ENCODE results near the gene DPY19L3. TPM values are rescaled to one million over a fixed set of nuclear protein-coding genes. Genes with fewer than 3 reads are reported as not detected.

DPY19L3 gene
- total RNA-seq, 1 donor, result 30.0 TPM

DNA sequence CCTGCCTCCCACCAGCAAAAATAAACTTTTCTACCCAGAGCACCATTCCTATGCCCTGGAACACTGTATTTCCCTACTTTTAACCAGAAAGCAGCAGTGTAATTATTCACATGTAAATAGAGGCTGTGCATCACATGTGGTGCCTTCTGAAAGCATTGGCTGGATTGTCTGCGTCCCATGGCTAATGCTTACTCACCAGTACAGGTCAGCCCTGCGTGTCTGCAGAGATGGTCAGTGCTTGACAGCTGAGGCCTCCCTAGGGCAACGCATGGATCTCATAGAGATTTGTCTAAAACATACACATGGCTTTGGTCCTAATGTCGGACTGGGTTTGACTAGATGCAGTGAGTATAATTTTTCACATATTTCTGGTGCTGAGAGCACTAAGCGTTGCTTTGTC, 64.2 kb downstream of the DPY19L3 start:
- no peaks in the 10 kb centered on the region for H3K27me3 ChIP-seq (ENCODE audit: insufficient read depth, low read length)
- TF ChIP-seq, protein P1, sequence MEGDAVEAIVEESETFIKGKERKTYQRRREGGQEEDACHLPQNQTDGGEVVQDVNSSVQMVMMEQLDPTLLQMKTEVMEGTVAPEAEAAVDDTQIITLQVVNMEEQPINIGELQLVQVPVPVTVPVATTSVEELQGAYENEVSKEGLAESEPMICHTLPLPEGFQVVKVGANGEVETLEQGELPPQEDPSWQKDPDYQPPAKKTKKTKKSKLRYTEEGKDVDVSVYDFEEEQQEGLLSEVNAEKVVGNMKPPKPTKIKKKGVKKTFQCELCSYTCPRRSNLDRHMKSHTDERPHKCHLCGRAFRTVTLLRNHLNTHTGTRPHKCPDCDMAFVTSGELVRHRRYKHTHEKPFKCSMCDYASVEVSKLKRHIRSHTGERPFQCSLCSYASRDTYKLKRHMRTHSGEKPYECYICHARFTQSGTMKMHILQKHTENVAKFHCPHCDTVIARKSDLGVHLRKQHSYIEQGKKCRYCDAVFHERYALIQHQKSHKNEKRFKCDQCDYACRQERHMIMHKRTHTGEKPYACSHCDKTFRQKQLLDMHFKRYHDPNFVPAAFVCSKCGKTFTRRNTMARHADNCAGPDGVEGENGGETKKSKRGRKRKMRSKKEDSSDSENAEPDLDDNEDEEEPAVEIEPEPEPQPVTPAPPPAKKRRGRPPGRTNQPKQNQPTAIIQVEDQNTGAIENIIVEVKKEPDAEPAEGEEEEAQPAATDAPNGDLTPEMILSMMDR (IDR thresholded peaks at IDR 0.05; ENCODE audit: extremely low read depth, low read depth, low read length), result no peak
- H3K4me1 ChIP-seq (ENCODE audit: insufficient read depth, low read length), result no peaks in the 10 kb centered on the region
- H3K27ac ChIP-seq (ENCODE audit: low read depth, low read length), result no peak overlapping the region
- H3K79me2 ChIP-seq (ENCODE audit: insufficient read depth, low read length), result no peaks in the 10 kb centered on the region
- H3K36me3 ChIP-seq (ENCODE audit: insufficient read depth, low read length), result no peaks in the 10 kb centered on the region
- no peak for DNase-seq (ENCODE audit: insufficient read length, low spot score, missing footprints)
- H4K20me1 ChIP-seq (ENCODE audit: insufficient read depth, low read length), result no peaks in the 10 kb centered on the region
- no peak overlapping the region for H3K4me3 ChIP-seq (ENCODE audit: insufficient read depth, low read length)
- H3K4me2 ChIP-seq (ENCODE audit: insufficient read depth, low read length), result no peak overlapping the region
- no peaks in the 10 kb centered on the region for H3K9me3 ChIP-seq (ENCODE audit: low read depth, low read length)
- H2AFZ ChIP-seq (ENCODE audit: low read length), result no peak overlapping the region

DNA sequence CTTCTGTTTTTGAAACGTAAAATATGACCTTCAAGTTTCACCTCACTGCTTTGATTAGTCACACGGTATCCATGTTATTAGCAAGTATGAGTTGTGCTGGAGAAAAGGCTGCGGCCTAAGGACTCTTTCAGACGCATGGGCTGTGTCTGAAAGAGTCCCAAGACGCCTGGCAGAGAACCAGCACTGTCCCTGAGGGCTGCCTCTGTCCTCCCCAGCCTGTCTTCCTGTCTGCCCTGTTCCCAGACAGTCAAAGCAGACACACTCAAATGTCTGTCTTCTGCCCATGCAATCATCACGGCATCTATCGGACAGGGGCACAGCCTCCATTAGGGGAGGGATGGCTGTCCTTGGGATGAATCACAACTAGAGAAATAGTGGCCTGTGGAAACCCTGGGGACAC, 65.5 kb downstream of the DPY19L3 start:
- no peak overlapping the region for H3K4me2 ChIP-seq (ENCODE audit: insufficient read depth, low read length)
- no peaks in the 10 kb centered on the region for H3K36me3 ChIP-seq (ENCODE audit: insufficient read depth, low read length)
- H3K27me3 ChIP-seq (ENCODE audit: insufficient read depth, low read length), result no peaks in the 10 kb centered on the region
- no peaks in the 10 kb centered on the region for H4K20me1 ChIP-seq (ENCODE audit: insufficient read depth, low read length)
- no peak overlapping the region for H3K27ac ChIP-seq (ENCODE audit: low read depth, low read length)
- DNase-seq (ENCODE audit: insufficient read length, low spot score, missing footprints), result no peak
- TF ChIP-seq, protein P1 (IDR thresholded peaks at IDR 0.05; ENCODE audit: extremely low read depth, low read depth, low read length), result no peak
- H3K9me3 ChIP-seq (ENCODE audit: low read depth, low read length), result no peaks in the 10 kb centered on the region
- no peak overlapping the region for H2AFZ ChIP-seq (ENCODE audit: low read length)
- H3K4me1 ChIP-seq (ENCODE audit: insufficient read depth, low read length), result no peaks in the 10 kb centered on the region
- H3K79me2 ChIP-seq (ENCODE audit: insufficient read depth, low read length), result no peaks in the 10 kb centered on the region
- H3K4me3 ChIP-seq (ENCODE audit: insufficient read depth, low read length), result no peak overlapping the region

DNA sequence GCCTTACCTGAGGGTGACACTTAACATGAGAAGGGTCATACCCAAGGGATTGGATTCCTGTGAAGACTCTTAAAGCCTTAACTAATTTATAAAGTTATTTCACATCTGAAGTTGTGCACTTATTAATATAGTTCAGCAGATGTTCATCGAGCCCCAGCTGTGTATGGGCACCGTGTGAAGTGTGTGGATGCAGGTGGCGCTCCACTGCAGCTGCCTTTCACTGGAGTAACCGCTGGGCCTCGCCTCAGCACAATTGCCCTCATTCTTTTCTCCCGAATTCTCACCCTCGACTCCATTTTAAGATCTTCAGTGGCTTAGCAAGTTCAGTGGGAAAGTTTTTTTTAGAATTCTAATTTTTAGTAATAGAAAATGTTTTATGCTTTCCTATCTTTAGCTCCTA, 66.2 kb downstream of the DPY19L3 start:
- TF ChIP-seq, protein P1 (IDR thresholded peaks at IDR 0.05; ENCODE audit: extremely low read depth, low read depth, low read length), result no peak
- H2AFZ ChIP-seq (ENCODE audit: low read length), result no peak overlapping the region
- H4K20me1 ChIP-seq (ENCODE audit: insufficient read depth, low read length), result no peaks in the 10 kb centered on the region
- no peak overlapping the region for H3K27ac ChIP-seq (ENCODE audit: low read depth, low read length)
- no peak overlapping the region for H3K4me3 ChIP-seq (ENCODE audit: insufficient read depth, low read length)
- H3K36me3 ChIP-seq (ENCODE audit: insufficient read depth, low read length), result no peaks in the 10 kb centered on the region
- H3K4me1 ChIP-seq (ENCODE audit: insufficient read depth, low read length), result no peaks in the 10 kb centered on the region
- no peaks in the 10 kb centered on the region for H3K27me3 ChIP-seq (ENCODE audit: insufficient read depth, low read length)
- H3K4me2 ChIP-seq (ENCODE audit: insufficient read depth, low read length), result no peak overlapping the region
- H3K9me3 ChIP-seq (ENCODE audit: low read depth, low read length), result no peaks in the 10 kb centered on the region
- no peak for DNase-seq (ENCODE audit: insufficient read length, low spot score, missing footprints)
- H3K79me2 ChIP-seq (ENCODE audit: insufficient read depth, low read length), result no peaks in the 10 kb centered on the region

DNA sequence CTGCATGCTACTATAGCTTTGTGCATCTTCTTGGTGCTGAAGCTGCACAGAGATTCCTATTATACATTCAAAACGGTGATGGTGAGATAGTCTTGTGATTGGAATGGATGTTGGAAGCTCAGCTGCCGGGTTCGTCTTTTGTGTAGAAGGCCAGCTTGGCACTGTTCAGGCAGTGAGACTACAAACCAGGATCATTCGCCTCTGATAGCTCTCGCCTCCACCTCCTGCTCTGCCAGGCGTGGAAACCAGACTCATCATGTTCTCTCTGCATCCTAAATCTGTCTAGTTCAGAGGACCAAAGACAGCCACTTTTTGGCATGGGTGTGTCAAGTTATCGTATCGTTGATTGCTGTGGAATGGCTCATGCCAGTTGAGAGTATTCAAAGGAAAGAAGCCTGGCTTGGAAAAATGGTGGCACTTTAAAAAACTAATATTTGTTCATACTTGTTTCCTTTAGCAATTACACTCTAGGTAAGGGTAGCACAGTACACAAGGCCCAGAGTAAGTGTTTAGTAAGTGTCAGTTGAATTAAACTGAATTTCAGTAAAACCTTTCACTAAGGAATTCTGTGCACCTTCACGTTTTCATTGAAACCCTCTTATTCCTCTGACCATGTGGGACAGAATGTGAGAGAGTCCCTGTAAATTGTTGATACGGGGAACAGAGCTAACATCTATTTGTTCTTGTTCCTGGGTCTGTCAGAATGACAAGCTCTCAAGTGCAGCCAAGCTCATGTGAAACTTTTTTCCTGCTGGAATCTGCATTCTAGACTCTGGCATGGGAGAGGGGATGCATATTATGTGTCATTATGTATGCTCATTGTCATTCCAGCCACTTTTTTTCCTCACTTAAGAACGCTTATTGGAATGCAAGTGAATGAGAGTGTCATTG, 69.8 kb downstream of the DPY19L3 start:
- Histone ChIP-seq H3K79me2 (ENCODE audit: insufficient read depth, low read length) (no peaks in the 10 kb centered on the region), H3K27me3 (ENCODE audit: insufficient read depth, low read length) (no peaks in the 10 kb centered on the region), H4K20me1 (ENCODE audit: insufficient read depth, low read length) (no peaks in the 10 kb centered on the region), H3K4me2 (ENCODE audit: insufficient read depth, low read length) (no peak overlapping the region), H3K9me3 (ENCODE audit: low read depth, low read length) (no peaks in the 10 kb centered on the region), H3K27ac (ENCODE audit: low read depth, low read length) (no peak overlapping the region), H3K4me3 (ENCODE audit: insufficient read depth, low read length) (no peak overlapping the region), H3K36me3 (ENCODE audit: insufficient read depth, low read length) (peaks cover 19% of the 10 kb centered on the region), H3K4me1 (ENCODE audit: insufficient read depth, low read length) (no peaks in the 10 kb centered on the region), H2AFZ (ENCODE audit: low read length) (no peak overlapping the region)
- TF ChIP-seq, protein P1 (IDR thresholded peaks at IDR 0.05; ENCODE audit: extremely low read depth, low read depth, low read length), result no peak
- DNase-seq (ENCODE audit: insufficient read length, low spot score, missing footprints), result no peak
